Colon (tissue), 2 donors: ENCODE results near the gene SMIM10L2A.
A peak's percentile ranks its signal among the peaks of the same experiment; 100 is the strongest.
"Not testable (repeated sequence)": the region's sequence is repeated elsewhere in the genome, so short reads cannot be mapped to it uniquely, and the experiment has no call there.

Source experiments
- FAIRE-seq: peaks from 2 replicates; lab custom pipeline; 2012; peaks lifted over from hg19 to GRCh38; lab: Jason Lieb, UNC
- donor health status: control.
- donor health status: control.

The SMIM10L2A gene

GRCh38 chrX:135421932-135422809 lies at the start of gene SMIM10L2A:
SMIM10L2A (plus strand) TSS chrX:135421944; CDS start chrX:135422132, 188 bp downstream.
- FAIRE-seq, result no peak

- FAIRE-seq, result no peak
Observed at GRCh38 chrX:135373357-135373756, 48.4 kb upstream of the SMIM10L2A start.

DNA sequence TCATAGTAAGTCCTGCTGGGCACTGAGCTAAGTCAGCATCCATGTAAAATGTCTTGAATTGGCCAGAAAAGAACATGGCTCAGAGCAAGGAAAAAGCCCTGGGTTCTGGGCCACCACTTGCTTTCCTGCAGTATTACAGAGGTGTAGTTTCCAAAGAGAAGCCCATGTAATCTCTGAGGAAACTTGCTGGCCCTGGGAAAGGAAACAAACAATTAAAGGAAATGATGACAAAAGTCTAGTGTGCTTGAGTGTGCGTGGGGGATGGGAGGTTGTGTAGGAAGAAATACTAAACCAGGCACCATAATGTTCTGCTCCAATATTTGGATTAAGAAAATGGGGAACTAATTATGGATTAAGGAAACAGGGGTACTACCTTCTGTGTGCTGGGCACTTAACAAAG lies 39.5 kb upstream of the SMIM10L2A start:
- FAIRE-seq, result no peak

- FAIRE-seq, result no peak
Observed at GRCh38 chrX:135383249-135383648, 38.5 kb upstream of the SMIM10L2A start.

DNA sequence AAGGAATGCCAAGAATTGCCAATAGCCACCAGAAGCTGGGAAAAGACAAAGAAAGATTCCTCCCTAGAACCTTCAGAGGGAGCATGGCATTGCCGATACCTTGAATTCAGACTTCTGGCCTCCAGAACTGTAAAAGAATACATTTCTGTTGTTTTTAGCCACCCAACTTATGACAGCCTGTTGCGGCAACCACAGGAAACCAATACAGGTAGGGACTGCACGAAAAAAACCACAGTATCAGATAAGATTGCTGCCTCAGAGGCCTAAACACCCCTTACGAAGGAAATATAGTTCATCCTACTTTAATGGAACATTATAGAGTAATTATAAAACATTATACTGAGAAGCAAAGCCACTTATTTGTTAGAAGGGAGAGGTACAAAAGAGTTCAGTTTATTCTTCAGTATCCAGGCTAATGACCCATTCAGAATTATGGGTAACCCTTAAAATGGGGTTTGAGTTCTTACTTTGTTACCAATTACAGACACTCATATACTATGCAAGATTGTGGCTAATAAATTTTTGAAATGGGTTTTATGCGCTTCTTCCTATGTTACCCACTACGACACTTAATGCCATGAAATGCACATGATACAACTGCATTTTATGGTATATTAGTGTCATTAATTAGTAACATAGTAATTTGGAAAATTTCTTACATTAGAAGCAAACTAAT lies 37.4 kb upstream of the SMIM10L2A start:
- no peak for FAIRE-seq

GRCh38 chrX:135388841-135389240 lies 32.9 kb upstream of the SMIM10L2A start:
- FAIRE-seq, result peak; percentile 18

DNA sequence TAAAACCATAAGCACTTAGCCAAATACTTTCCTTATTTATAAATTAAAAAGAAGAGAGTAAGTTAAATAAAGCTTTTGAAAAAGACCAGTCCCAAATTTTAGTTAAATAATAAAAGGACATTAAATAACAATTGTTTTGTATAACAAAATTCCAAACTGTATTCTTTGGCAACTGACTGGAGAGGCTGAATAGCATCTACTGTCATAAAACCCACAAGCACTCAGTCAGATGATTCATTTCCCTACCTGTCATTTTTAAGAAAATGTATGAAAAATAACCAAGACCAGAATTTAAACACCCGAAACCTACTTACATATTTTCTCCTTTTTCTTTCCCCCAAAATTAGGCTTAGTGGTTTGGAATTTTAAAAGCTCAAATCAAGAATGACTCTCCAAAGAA lies 32.5 kb upstream of the SMIM10L2A start:
- no peak for FAIRE-seq

- FAIRE-seq, result no peak
Observed at GRCh38 chrX:135389717-135390116, 32.0 kb upstream of the SMIM10L2A start.

DNA sequence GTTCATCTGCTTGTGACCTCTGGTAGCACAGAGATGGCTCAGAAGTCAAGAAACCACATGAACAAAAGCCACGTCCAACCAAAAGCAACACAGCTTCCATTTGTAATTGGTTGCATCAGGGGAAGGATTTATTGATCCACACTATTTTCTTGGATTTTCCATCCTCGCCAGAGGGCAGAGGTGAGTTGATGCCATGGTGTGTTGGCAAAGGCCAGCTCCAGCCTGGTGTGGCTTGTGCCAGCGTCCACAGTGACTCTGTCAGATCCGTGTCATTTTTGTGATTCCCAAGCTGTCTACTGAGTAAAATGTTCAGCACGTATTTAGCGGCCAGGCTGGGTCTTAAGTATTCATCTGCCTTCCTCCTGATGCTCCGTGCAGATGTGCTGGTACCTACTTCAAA lies 30.0 kb upstream of the SMIM10L2A start:
- FAIRE-seq, result no peak

DNA sequence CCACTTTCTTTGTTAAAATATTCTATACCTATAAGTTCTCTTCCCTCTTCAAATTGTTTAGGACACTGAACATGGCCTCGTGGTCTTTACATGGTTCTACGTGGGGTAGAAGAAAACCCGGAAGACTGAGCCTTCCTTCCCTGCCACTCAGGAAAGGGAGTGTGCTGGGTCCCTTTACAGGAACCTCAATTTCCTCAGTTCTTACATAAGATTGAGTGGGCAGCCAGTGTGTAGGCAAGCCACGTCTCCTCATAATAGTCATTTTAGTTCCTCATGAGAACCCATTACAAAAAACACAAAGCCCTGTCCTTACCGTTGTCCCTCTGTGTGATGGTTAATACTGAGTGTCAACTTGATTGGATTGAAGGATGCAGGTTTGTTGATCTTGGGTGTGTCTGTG lies 28.7 kb upstream of the SMIM10L2A start:
- FAIRE-seq, result no peak

DNA sequence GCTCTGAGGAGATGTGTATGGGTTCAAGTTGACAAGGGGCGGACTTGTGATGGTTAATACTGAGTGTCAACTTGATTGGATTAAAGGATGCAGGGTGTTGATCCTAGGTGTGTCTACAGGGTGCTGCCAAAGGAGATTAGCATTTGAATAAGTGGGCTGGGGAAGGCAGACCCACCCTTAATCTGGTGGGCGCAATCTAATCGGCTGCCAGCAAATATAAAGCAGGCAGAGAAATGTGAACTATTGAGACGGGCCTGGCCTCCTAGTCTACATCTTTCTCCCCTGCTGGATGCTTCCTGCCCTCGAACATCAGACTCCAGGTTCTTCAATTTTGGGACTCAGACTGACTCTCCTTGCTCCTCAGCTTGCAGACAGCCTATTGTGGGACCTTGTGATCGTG lies 26.7 kb upstream of the SMIM10L2A start:
- no peak for FAIRE-seq

GRCh38 chrX:135396109-135396508 lies 25.6 kb upstream of the SMIM10L2A start:
- no peak for FAIRE-seq

- FAIRE-seq, result no peak
Observed at GRCh38 chrX:135396566-135396965, 25.2 kb upstream of the SMIM10L2A start.

DNA sequence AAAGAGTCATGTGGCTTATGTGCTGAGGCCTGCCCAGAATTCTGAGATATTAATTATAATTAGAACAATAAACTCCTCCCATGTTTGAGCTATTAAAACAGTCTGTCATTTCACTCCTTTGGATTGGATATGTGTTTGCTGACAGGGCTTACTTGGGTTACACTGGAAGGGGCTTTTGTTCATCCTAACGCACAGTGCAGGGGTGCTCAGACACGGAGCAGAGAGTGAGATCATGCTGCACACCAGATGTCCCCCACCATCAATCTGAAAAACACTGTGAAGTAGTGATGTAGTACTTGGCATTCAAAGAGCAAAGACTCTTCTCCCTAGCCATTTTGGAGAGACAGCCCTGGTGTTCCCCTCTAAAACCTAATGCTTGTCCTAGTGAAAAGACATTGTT lies 24.1 kb upstream of the SMIM10L2A start:
- FAIRE-seq, result no peak

DNA sequence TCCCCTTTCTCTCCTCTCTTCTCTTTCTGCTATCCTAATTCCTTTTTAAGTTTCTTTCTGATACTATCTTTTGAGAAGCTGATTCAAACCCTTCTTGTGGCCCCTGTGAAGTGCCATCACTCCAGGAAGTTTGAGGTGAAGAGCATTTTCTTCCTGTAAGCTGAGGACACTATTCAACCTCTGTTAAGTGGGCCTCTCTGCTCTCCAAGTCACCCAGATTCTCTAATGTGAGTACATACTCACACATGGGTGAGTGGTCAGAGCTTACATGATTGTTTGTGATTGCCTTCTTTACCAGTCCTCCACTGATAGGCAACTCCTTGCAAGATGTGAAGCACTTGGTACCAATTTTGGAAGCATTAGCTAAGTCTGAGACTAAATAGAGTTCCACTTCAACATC lies 18.4 kb upstream of the SMIM10L2A start:
- FAIRE-seq, result no peak

- not testable (repeated sequence) for FAIRE-seq
Observed at GRCh38 chrX:135406428-135406827, 15.3 kb upstream of the SMIM10L2A start.

- no peak for FAIRE-seq
Observed at GRCh38 chrX:135408794-135409193, 12.9 kb upstream of the SMIM10L2A start.

DNA sequence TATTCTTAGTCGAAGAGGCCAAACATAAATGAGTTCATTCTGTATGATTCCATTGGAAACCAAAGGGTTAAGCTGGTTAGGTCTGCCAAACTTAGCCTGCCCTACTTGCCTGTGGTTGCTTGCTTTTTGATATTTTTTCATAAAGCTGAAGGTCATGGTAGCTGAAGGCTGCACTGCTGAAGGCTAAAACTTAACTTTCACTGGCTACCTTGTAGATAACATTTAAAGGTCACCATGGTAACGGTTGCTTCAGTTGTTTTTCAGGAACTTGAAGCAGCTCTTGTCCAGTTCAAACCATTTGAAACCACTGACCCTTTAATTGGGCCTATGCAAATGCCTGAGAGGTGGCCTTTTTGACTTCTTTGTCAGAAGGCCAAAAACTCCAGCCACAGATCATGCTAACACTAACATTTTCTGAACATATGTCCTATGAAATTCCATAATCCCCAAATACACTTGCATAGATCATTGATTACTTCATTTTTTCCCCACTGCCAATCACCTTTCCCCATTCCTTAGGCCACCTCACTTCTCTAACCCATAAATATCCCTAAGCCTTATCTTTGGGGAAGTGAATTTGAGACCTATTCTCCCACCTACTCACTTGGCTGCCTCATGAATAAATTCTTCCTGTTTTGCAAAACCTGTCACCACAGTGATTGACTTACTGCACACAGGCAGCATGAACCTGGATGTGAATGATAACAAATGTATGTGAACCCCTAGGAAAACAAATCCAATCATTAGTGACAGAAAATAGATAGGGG lies 10.7 kb upstream of the SMIM10L2A start:
- no peak for FAIRE-seq

DNA sequence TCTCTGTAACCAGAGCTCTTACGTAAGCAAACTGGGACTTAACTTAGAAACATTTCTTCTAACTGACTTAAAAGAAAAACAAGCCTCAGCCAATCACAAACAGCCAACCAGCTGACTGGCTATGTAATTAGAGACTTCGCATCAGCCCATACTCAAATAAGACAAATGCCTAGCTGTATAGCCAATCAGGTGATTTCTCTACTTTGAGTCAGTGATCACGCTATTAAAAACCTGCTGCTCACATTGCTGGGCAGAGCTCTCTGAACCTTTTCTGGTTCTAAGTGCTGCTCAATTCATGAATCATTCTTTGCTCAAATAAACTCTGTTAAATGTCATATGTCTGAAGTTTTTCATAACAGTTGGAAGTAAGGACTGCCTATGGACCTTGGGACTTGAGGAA lies 9.9 kb upstream of the SMIM10L2A start:
- no peak for FAIRE-seq

GRCh38 chrX:135416546-135416945 lies 5.2 kb upstream of the SMIM10L2A start:
- FAIRE-seq, result no peak

GRCh38 chrX:135420831-135421230 lies 913 bp upstream of the SMIM10L2A start:
- FAIRE-seq, result peak; percentile 18

DNA sequence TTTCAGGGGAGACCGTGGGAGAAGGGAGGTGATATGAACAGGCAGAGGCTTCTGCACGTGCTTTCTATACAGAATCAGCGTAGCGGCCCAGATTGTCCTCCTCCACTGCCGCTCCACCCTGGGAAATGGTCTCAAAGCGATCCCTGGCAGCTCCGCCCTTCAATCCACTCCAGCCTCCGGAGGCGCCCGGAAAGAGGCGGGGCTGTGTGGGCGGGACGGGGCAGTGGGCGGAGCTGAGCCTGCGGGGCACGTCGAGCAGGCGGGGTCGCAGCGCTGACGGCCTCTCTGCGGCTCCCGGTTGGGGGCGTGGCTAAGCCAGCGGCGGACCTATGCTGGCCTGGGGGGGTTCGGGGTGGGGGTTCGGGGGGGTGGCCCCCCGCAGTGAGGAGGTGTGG lies 210 bp upstream of the SMIM10L2A start:
- no peak for FAIRE-seq

DNA sequence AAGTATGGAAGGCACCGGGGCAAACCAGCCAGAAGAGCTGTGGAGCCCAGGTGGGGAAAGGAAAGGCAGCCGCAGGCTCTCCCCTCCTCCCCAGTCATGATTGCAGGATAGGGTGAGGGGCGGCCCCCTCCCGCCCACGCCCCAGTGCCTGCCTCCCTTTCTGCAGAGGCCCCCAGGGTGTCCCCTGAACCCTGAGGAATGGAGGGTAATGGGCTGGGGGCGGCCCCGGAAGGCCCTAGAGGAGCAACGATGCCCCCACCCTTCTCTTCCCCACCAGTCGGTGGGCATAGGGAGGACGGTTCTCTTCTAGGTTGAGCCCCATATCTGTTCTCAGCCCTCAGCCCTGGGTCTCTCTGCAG lies 1.0 kb downstream of the SMIM10L2A start:
- FAIRE-seq, result not testable (repeated sequence)
